Calu3 (cell line): ENCODE results near the gene CCT3. TPM values are rescaled to one million over a fixed set of nuclear protein-coding genes. Genes with fewer than 3 reads are reported as not detected.

Experiments used
- Bru-seq: library from RNA; stranded (reverse); fragments of 400-500 nt; gene quantifications from one replicate; lab custom pipeline; 2021; lab: Mats Ljungman, UMichigan
- BruChase-seq, 2 experiments: library from RNA; stranded (reverse); fragments of 400-500 nt; gene quantifications; one replicate each; lab custom pipeline; 2021; lab: Mats Ljungman, UMichigan
- BruUV-seq: library from RNA; stranded (reverse); fragments of 400-500 nt; replicated peaks from 2 replicates; lab custom pipeline; 2021; lab: Mats Ljungman, UMichigan
- CTCF ChIA-PET: fragments of 300-600 bp; sonication (Branson Sonifier 250); formaldehyde crosslinking; loops from one replicate; lab custom pipeline; 2022; ENCODE audit warnings: antibody characterized with exemption; lab: Charles Lee
- DNase-seq: peaks from one replicate; pipeline ENCODE4 v3.0.0; 2022
- H3K27ac Mint-ChIP-seq: one replicate; pipeline ENCODE4 v1.8.0; 2022; ENCODE audit warnings: mixed read lengths; ENCODE audit not compliant: unreplicated experiment
- H3K27me3 Mint-ChIP-seq: one replicate; pipeline ENCODE4 v1.8.0; 2022; ENCODE audit warnings: mixed read lengths; ENCODE audit not compliant: unreplicated experiment
- H3K36me3 Mint-ChIP-seq: one replicate; pipeline ENCODE4 v1.8.0; 2022; ENCODE audit warnings: mild to moderate bottlenecking, moderate library complexity, mixed read lengths; ENCODE audit not compliant: insufficient read depth, unreplicated experiment
- H3K4me1 Mint-ChIP-seq: one replicate; pipeline ENCODE4 v1.8.0; 2022; ENCODE audit warnings: mild to moderate bottlenecking, low read depth, mixed read lengths; ENCODE audit not compliant: unreplicated experiment
- H3K4me3 Mint-ChIP-seq: one replicate; pipeline ENCODE4 v1.8.0; 2022; ENCODE audit warnings: mild to moderate bottlenecking, low read depth, moderate library complexity, mixed read lengths; ENCODE audit not compliant: unreplicated experiment
- H3K9me3 Mint-ChIP-seq: one replicate; pipeline ENCODE4 v1.8.0; 2022; ENCODE audit warnings: low read depth, mixed read lengths; ENCODE audit not compliant: unreplicated experiment
- intact Hi-C: fragments of 100-400 bp; cut with micrococcal nuclease; formaldehyde crosslinking; loops from one replicate; pipeline ENCODE4 v1.10.0; 2022; ENCODE audit not compliant: unreplicated experiment
- long read RNA-seq: library from polyadenylated mRNA; stranded (forward); transcript quantifications from one replicate; pipeline ENCODE4 v2.0.0, GENCODE V29; 2022
- total RNA-seq: library from RNA; stranded (reverse); gene quantifications from 2 replicates; pipeline ENCODE4 v1.2.3, GENCODE V29; 2022
- TF ChIP-seq, protein P1 (sequence below): fragments of 200-600 bp; IDR thresholded peaks from one replicate; pipeline ENCODE4 v1.8.0; 2022; ENCODE audit warnings: antibody characterized with exemption; ENCODE audit not compliant: unreplicated experiment

The CCT3 gene
- 554 and 598 TPM in 2 replicates for total RNA-seq
- percentile 94 among the genes with signal in this experiment for Bru-seq, nascent RNA
- BruChase-seq, experiment 1, labeled RNA remaining after a 6-hour chase, result percentile 98 among the genes with signal in this experiment
- BruChase-seq, experiment 2, labeled RNA remaining after a 2-hour chase, result percentile 97 among the genes with signal in this experiment
- long read RNA-seq, transcript CCT3-204 (12 exons, 1,815 nt), result minor isoform, 7 of 1,055 reads
- long read RNA-seq, transcript CCT3-201 (14 exons, 2,150 nt), result major isoform, 956 of 1,055 reads
- long read RNA-seq, partial matches to known transcripts, result 50 of 1,055 reads
- long read RNA-seq, other reads (novel, unspliced or antisense), result 41 of 1,055 reads

DNA sequence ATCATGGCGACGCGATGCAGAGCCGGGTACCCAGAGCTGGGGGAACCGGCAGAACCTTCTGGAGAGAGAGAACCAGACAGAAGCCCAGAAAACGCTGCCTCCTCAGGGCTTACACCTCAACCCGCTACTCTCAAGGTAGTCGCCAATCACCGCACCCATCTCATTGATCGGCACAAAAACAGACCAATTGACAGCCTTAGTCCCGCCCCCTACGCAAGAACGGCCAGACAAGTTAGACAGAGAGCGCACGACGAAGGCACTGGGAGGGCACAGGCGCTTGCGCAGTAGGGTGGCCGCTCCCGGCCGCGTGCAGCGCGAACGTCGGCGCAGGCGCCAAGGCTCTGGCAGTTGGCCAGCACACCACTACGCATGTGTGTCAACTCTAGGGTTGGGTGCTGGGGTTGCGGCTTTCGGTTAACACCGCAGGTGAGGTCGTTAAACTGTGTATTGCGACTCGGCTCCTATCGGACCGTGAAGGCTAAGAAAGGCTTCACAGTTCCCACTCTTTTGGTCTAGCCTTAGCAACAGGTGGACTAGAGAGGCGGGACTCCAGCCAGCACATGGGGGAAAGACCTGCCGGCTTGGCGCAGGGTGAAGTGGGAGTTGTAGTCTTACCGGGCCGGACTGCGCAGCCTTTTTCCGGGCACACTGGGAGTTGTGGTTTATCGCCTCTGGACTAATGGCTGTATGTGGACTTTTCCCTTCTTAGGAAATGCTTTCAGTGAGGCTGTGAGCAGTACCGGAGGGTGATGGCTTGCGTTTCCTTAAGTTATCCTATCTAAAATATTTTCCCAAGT lies at the start of gene CCT3, which contains the start of gene TSACC:
CCT3 (minus strand) TSS at position 113 of the 797 bp plus-strand sequence; CDS start at position 5, 108 bp downstream.
TSACC (plus strand) TSS at position 347 of the 797 bp plus-strand sequence. CDS start 1,232 bp downstream, outside the sequence.
- intact Hi-C loops, result loop anchor here (5.0 kb wide), 1 partner anchor 56 kb away; the partner anchor contains the start of genes SMG5 and TMEM79
- CTCF ChIA-PET, result interaction anchor here (0.6 to 1.2 kb wide), 7 partner anchors 16 to 278 kb away, joined by 3 to 4 read pairs (median 4); partner anchors contain the start of gene SMG5
- Mint-ChIP-seq H3K4me1 (peaks cover 25% of the 10 kb centered on the region), H3K36me3 (peaks cover 62% of the 10 kb centered on the region), H3K27ac (peak within 1 kb of the TSS; percentile 94), H3K4me3 (peak within 1 kb of the TSS; percentile 98), H3K27me3 (peaks cover 9% of the 10 kb centered on the region), H3K9me3 (no peaks in the 10 kb centered on the region)
- TF ChIP-seq, protein P1, sequence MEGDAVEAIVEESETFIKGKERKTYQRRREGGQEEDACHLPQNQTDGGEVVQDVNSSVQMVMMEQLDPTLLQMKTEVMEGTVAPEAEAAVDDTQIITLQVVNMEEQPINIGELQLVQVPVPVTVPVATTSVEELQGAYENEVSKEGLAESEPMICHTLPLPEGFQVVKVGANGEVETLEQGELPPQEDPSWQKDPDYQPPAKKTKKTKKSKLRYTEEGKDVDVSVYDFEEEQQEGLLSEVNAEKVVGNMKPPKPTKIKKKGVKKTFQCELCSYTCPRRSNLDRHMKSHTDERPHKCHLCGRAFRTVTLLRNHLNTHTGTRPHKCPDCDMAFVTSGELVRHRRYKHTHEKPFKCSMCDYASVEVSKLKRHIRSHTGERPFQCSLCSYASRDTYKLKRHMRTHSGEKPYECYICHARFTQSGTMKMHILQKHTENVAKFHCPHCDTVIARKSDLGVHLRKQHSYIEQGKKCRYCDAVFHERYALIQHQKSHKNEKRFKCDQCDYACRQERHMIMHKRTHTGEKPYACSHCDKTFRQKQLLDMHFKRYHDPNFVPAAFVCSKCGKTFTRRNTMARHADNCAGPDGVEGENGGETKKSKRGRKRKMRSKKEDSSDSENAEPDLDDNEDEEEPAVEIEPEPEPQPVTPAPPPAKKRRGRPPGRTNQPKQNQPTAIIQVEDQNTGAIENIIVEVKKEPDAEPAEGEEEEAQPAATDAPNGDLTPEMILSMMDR, result no peak
- BruUV-seq, result no TSS peak
- peak; percentile 100 for DNase-seq

DNA sequence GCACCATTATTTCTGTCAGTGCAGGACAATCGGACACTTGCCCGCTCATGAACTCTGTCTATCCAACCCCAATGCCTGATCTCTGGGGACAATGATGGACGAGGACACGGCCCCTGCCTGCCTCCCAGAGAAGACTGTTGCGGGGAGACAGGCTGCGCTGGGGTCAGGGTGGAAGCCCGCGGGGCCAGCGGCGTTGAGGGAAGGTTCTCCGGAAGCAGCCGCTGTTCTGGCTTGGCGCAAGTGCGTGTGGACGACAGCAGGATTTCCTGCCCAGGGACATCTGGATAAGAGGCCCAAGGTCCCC lies 49.7 kb upstream of the CCT3 start:
- no peaks in the 10 kb centered on the region for H3K4me1 Mint-ChIP-seq
- TF ChIP-seq, protein P1, result no peak
- CTCF ChIA-PET, result interaction anchor here (3.7 kb wide), 1 partner anchor 58 kb away, joined by 163 read pairs; no protein-coding TSS in a partner anchor
- no peak overlapping the region for H3K4me3 Mint-ChIP-seq
- H3K9me3 Mint-ChIP-seq, result no peaks in the 10 kb centered on the region
- intact Hi-C loops, result no loop called here
- H3K27me3 Mint-ChIP-seq, result peaks cover 51% of the 10 kb centered on the region
- H3K27ac Mint-ChIP-seq, result no peak overlapping the region
- no peaks in the 10 kb centered on the region for H3K36me3 Mint-ChIP-seq
- no TSS peak for BruUV-seq
- no peak for DNase-seq

DNA sequence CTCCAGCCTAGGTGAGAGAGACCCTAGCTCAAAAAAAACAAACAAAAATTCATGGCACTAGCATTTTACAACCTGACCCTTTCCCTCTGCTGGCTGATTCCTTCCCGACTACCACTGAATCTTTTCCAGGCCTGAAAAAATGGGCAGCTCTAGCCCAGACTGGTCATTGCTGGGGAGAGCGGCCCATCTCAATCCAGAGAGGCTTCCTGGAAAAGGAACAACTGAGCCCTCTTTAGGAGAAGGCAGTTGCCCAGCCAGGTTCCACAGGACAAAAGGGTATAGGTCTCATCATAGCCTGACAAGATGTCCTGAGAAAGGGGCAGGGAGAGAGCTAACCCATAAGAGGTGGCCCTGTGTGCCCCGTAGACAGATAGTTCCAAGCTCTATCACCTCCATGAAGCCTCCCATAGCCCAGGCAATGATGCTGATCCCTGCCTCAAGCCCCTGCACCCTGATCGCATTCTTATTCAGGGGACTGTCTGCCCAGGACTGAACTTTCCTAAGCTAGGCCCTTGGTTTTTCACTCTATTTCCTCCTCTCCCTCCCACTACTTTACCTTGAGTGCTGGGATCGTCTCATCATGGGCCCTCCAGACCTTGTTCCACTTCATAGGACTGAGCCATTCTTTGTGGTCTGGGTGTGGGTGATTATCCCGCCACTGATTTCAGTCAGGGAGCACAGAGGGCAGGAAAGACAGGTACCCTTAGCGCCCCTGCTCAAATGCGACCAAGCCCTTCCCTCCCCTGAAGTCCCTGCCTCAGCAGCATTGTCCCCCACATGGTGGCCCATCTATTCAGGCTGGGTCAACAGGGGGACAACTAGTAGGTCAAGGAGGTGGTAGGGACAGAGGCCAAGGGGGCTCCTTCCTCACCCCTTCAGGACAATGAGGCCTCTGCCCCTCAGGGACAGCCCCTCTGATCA lies 49.1 kb upstream of the CCT3 start:
- intact Hi-C loops, result no loop called here
- CTCF ChIA-PET, result interaction anchor here (1.8 to 3.7 kb wide), 3 partner anchors 55 to 71 kb away, joined by 17 to 163 read pairs (median 31); no protein-coding TSS in a partner anchor
- Mint-ChIP-seq H3K27me3 (peaks cover 51% of the 10 kb centered on the region), H3K9me3 (no peaks in the 10 kb centered on the region), H3K4me1 (no peaks in the 10 kb centered on the region), H3K4me3 (no peak overlapping the region), H3K27ac (no peak overlapping the region), H3K36me3 (no peaks in the 10 kb centered on the region)
- TF ChIP-seq, protein P1, result no peak
- BruUV-seq, result no TSS peak
- DNase-seq, result no peak
